ENCODE data around the gene COL5A1. TPM values are rescaled to one million over a fixed set of nuclear protein-coding genes. Genes with fewer than 3 reads are reported as not detected.

COL5A1 gene
- total RNA-seq, 6 experiments from 2014 or later, result 196 to 308 (median 225) TPM

- Mint-ChIP-seq H3K9me3 (no peaks in the 10 kb centered on the region), H3K4me3 (no peak overlapping the region), H3K27me3 (ENCODE audit: insufficient read depth) (peaks cover 3% of the 10 kb centered on the region), H3K36me3 (ENCODE audit: low read depth) (no peaks in the 10 kb centered on the region), H3K27ac (no peak overlapping the region), H3K4me1 (ENCODE audit: low read depth) (peaks cover 39% of the 10 kb centered on the region)
- TF ChIP-seq CTCF (IDR thresholded peaks at IDR 0.05), result no peak
- no peak for DNase-seq
Observed at GRCh38 chr9:134605351-134605965, 36.1 kb upstream of the COL5A1 start.

DNA sequence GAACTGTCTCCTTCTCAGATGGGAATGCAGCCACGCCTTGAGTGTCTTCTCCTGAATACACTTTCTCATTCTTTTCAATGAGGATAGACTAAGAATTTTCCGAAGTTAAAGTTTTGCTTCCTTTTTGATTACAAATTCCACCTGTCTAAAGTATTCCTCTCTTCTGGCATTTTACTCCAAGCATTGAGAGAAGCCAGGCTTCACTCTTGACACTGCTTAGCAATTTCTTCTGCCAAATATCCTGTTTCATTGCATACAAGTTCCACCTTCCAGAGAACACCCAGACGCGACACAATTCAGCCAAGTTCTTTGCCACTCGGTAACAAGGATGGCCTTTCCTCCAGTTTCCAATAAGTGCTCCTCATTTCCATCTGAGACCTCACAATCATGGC lies 35.6 kb upstream of the COL5A1 start:
- Mint-ChIP-seq H3K27me3 (ENCODE audit: insufficient read depth) (peaks cover 3% of the 10 kb centered on the region), H3K27ac (no peak overlapping the region), H3K9me3 (no peaks in the 10 kb centered on the region; the same call in 1 of the 2 replicates), H3K4me1 (ENCODE audit: low read depth) (peaks cover 39% of the 10 kb centered on the region), H3K36me3 (ENCODE audit: low read depth) (no peaks in the 10 kb centered on the region), H3K4me3 (no peak overlapping the region)
- no peak for TF ChIP-seq CTCF (IDR thresholded peaks at IDR 0.05)
- no peak for DNase-seq

- Mint-ChIP-seq H3K9me3 (peaks cover 10% of the 10 kb centered on the region), H3K4me1 (ENCODE audit: low read depth) (peaks cover 30% of the 10 kb centered on the region), H3K27me3 (ENCODE audit: insufficient read depth) (peaks cover 3% of the 10 kb centered on the region), H3K27ac (no peak overlapping the region), H3K36me3 (ENCODE audit: low read depth) (peaks cover 5% of the 10 kb centered on the region), H3K4me3 (no peak overlapping the region)
- DNase-seq, result no peak
- no peak for TF ChIP-seq CTCF (IDR thresholded peaks at IDR 0.05)
Observed at GRCh38 chr9:134606951-134607731, 34.5 kb upstream of the COL5A1 start.

- Mint-ChIP-seq H3K27me3 (ENCODE audit: insufficient read depth) (peaks cover 3% of the 10 kb centered on the region), H3K9me3 (peaks cover 18% of the 10 kb centered on the region), H3K4me1 (ENCODE audit: low read depth) (peaks cover 22% of the 10 kb centered on the region), H3K36me3 (ENCODE audit: low read depth) (peaks cover 13% of the 10 kb centered on the region), H3K27ac (no peak overlapping the region), H3K4me3 (no peak overlapping the region)
- no peak for DNase-seq
- TF ChIP-seq CTCF (IDR thresholded peaks at IDR 0.05), result no peak
Observed at GRCh38 chr9:134607971-134608370, 33.6 kb upstream of the COL5A1 start.

GRCh38 chr9:134611046-134611445 lies 30.6 kb upstream of the COL5A1 start:
- no peak overlapping the region for H3K27ac Mint-ChIP-seq
- H3K36me3 Mint-ChIP-seq (ENCODE audit: low read depth), result peaks cover 30% of the 10 kb centered on the region
- H3K9me3 Mint-ChIP-seq, result peaks cover 43% of the 10 kb centered on the region
- DNase-seq, result no peak
- peaks cover 3% of the 10 kb centered on the region for H3K27me3 Mint-ChIP-seq (ENCODE audit: insufficient read depth)
- no peak overlapping the region for H3K4me3 Mint-ChIP-seq
- no peak for TF ChIP-seq CTCF (IDR thresholded peaks at IDR 0.05)
- H3K4me1 Mint-ChIP-seq (ENCODE audit: low read depth), result peaks cover 7% of the 10 kb centered on the region
